Psoas muscle (tissue), 8 donors: ENCODE results near the gene ATOSA. TPM values are rescaled to one million over a fixed set of nuclear protein-coding genes. Genes with fewer than 3 reads are reported as not detected.

Source experiments
- ATAC-seq, 4 donors: fragments of 200-7000 bp; cut with Tn5 transposase; one replicate each; pipeline ENCODE4 v1.9.1; 2020; ENCODE audit warnings: moderate library complexity in 3 of 4, mild to moderate bottlenecking in 2 of 4
- DNase-seq, 2 donors: peaks; one replicate each; pipeline ENCODE4 v3.0.0-alpha.2; 2020
- H3K27ac ChIP-seq: fragments of 200-600 bp; one replicate; pipeline ENCODE4 v1.8.0; 2022
- H3K27me3 ChIP-seq, 3 donors: fragments of 200-600 bp in 1 of 3; one replicate each; pipeline versions ENCODE4 v1.6.1 to v1.8.0; 2013 to 2022; ENCODE audit warnings: low read length in 2 of 3, mild to moderate bottlenecking in 2 of 3, moderate library complexity in 1 of 3; ENCODE audit not compliant: insufficient read depth in 3 of 3
- H3K36me3 ChIP-seq, 2 donors: fragments of 200-600 bp in 1 of 2; one replicate each; pipeline versions ENCODE4 v1.6.1 to v1.8.0; 2013 to 2022; ENCODE audit warnings: low read depth in 1 of 2, mild to moderate bottlenecking in 1 of 2, moderate library complexity in 1 of 2; ENCODE audit not compliant: insufficient read depth in 1 of 2
- H3K4me1 ChIP-seq: fragments of 200-600 bp; one replicate; pipeline ENCODE4 v1.8.0; 2022
- H3K4me3 ChIP-seq: fragments of 200-600 bp; one replicate; pipeline ENCODE4 v1.8.0; 2022; ENCODE audit warnings: mild to moderate bottlenecking
- H3K9me3 ChIP-seq: fragments of 200-600 bp; one replicate; pipeline ENCODE4 v1.8.0; 2022
- CTCF ChIP-seq: fragments of 200-600 bp; IDR thresholded peaks from one replicate; pipeline ENCODE4 v1.8.0; 2022; ENCODE audit warnings: antibody characterized with exemption
- WGBS, 3 donors: extraction: QIAGEN DNeasy Blood & Tissue Kit; methylation state at CpG; one replicate each; pipeline versions ENCODE4 v1.1.6 to v1.1.7; 2013; 5-methylcytosine and 5-hydroxymethylcytosine counted together
- intact Hi-C, 2 donors: fragments of 100-400 bp; cut with DNase I; formaldehyde crosslinking; loops; one replicate each; pipeline versions ENCODE4 v1.11.0 to v1.14.2; 2022
- polyA plus RNA-seq, 3 donors: library from polyadenylated mRNA; stranded (reverse); fragments of 200-250 nt; gene quantifications; one replicate each; pipeline ENCODE4 v1.2.3, GENCODE V29; 2013
- total RNA-seq, 4 donors: library from RNA; stranded (reverse); fragmentation: NEBNext Ultra II Directional in 2 of 4; extraction: Animal tissue kit (Norgen Biotek cat#: 25700) in 2 of 4; gene quantifications; one replicate each; pipeline versions ENCODE4 v1.2.1 to v1.2.4, GENCODE V29; 2021 to 2023
- donor health status: healthy with polysubstance abuse.
- donor health status: DM: no; HTN: no; CAD: no; lungs with moderate emphysema.
- donor health status: Bipolar disorder and iron deficiency.
- donor health status: healthy.
- donor health status: DM: yes; HTN: yes; CAD: no.
- donor health status: DM: no; HTN: no; CAD: no.
- donor health status: DM: no; HTN: no; CAD: no.
- donor health status: DM: yes; HTN: yes; CAD: no.

ATOSA gene
- total and polyA plus RNA-seq, 7 donors: 9.8 to 129 (median 60.3) TPM

GRCh38 chr15:52657338-52657737 lies 21.9 kb downstream of the ATOSA start:
- H3K27ac ChIP-seq: peak overlapping the region; percentile 34

GRCh38 chr15:52656412-52656811 lies 22.8 kb downstream of the ATOSA start:
- H3K4me1 ChIP-seq: peaks cover 77% of the 10 kb centered on the region
- H3K4me3 ChIP-seq: no peak overlapping the region
- intact Hi-C loops: no loop called here
- TF ChIP-seq CTCF: no peak
- DNase-seq (no peak), ATAC-seq (no peak)
- H3K27me3 ChIP-seq: no peaks in the 10 kb centered on the region
- H3K9me3 ChIP-seq: no peaks in the 10 kb centered on the region
- H3K36me3 ChIP-seq: peaks cover 3 to 70% of the 10 kb centered on the region in 2 donors
- H3K27ac ChIP-seq: peak overlapping the region; percentile 34

More at GRCh38 chr15:52657338-52657737, 21.9 kb downstream of the ATOSA start:
- no peak for TF ChIP-seq CTCF
- H3K4me1 ChIP-seq: peaks cover 68% of the 10 kb centered on the region
- intact Hi-C loops: no loop called here
- no peak overlapping the region for H3K4me3 ChIP-seq
- H3K9me3 ChIP-seq: no peaks in the 10 kb centered on the region
- no peak for DNase-seq
- H3K36me3 ChIP-seq: peaks cover 7 to 78% of the 10 kb centered on the region in 2 donors
- 12 to 26% (median 16%) methylated on average over 1 of the region's 1 CpG for whole genome bisulfite sequencing, 3 donors
- no peak for ATAC-seq
- no peaks in the 10 kb centered on the region for H3K27me3 ChIP-seq

- WGBS, 3 donors: 40 to 53% (median 43%) methylated on average over 5 of the region's 5 CpGs
Observed at GRCh38 chr15:52653431-52653964, 25.7 kb downstream of the ATOSA start.

GRCh38 chr15:52652984-52653383 lies 26.2 kb downstream of the ATOSA start:
- Histone ChIP-seq H3K4me1 (peaks cover 82% of the 10 kb centered on the region), H3K27ac (peak overlapping the region; percentile 77), H3K27me3 (no peaks in the 10 kb centered on the region), H3K4me3 (no peak overlapping the region), H3K9me3 (no peaks in the 10 kb centered on the region), H3K36me3 (peaks cover 0 to 70% of the 10 kb centered on the region in 2 donors)
- ATAC-seq (peak; percentile 45 to 65 (median 58)), DNase-seq (no peak)
- intact Hi-C loops: loop anchor here in 1 of 2 donors (2.0 kb wide), 1 partner anchor 26 kb away; the partner anchor contains the start of gene ATOSA
- TF ChIP-seq CTCF: no peak
- WGBS, 3 donors: 45 to 56% (median 47%) methylated on average over 5 of the region's 5 CpGs

More at GRCh38 chr15:52653431-52653964, 25.7 kb downstream of the ATOSA start:
- peak overlapping the region; percentile 77 for H3K27ac ChIP-seq
- intact Hi-C loops: loop anchor here in 1 of 2 donors (2.0 kb wide), 1 partner anchor 25 kb away; the partner anchor contains the start of gene ATOSA
- no peak overlapping the region for H3K4me3 ChIP-seq
- no peaks in the 10 kb centered on the region for H3K9me3 ChIP-seq
- H3K27me3 ChIP-seq: no peaks in the 10 kb centered on the region
- DNase-seq (no peak), ATAC-seq (peak; percentile 74 to 89 (median 84))
- H3K36me3 ChIP-seq: peaks cover 0 to 70% of the 10 kb centered on the region in 2 donors
- TF ChIP-seq CTCF: no peak
- H3K4me1 ChIP-seq: peaks cover 88% of the 10 kb centered on the region
